A172 (cell line): ENCODE results near the gene KIAA1671. TPM values are rescaled to one million over a fixed set of nuclear protein-coding genes. Genes with fewer than 3 reads are reported as not detected.
"Not testable (repeated sequence)": the region's sequence is repeated elsewhere in the genome, so short reads cannot be mapped to it uniquely, and the experiment has no call there.

ENCODE experiments used
- DNase-seq: peaks from one replicate; pipeline ENCODE4 v3.0.0-alpha.2; 2015; ENCODE audit warnings: low spot score
- total RNA-seq: library from RNA; depleted of rRNA; stranded (reverse); fragments of >200 nt; shearing (Covaris generic); gene quantifications from 2 replicates; pipeline ENCODE4 v1.2.3, GENCODE V29; 2014; rRNA removed

Gene KIAA1671
- total RNA-seq, 1 experiment from 2014 or later: 6.1 TPM

DNA sequence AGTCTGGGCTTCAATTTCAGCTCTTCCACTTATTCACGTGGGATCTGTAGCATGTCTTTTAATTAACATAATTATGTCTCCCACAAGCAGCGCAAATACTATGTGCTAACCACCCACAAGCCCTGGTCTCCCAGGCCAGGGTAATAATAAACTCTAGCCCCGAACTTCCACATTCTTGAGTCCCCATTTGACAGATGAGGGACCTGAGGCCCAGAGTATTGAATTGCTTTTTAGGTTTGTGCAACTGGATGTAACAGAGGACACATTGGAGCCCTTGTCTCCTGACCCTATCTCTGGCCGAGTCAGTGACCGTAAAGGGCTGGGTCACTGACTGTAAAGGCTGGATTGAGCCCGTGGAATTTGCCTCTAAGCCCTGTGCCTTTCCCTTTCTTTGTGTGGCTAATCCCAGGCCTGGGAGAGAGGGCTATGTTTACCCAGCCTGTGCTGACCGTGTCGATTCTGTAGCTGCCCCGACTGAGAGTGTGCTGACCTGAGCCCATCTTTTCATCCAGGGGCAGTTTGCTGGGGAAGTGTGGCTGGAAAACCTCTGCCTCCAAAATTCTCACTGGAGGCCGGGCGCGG lies 270.8 kb downstream of the KIAA1671 start:
- DNase-seq: no peak

DNA sequence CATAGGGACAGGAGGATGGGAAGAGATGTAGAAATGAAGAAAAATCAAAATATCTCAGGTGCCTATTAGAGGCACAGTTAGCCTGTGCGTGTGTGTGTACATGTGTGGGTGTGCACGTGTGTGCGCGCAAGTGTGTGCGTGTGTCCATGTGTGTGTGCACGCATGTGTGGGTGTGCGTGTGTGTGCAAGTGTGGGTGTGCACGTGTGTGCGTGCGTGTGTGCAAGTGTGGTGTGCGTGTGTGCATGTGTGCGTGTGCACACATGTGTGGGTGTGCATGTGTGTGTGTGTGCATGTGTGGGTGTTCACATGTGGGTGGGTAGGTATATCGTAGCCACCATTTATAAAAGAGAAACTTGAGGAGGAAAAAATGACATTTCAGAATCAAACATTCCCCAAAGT lies 276.3 kb downstream of the KIAA1671 start:
- no peak for DNase-seq

DNA sequence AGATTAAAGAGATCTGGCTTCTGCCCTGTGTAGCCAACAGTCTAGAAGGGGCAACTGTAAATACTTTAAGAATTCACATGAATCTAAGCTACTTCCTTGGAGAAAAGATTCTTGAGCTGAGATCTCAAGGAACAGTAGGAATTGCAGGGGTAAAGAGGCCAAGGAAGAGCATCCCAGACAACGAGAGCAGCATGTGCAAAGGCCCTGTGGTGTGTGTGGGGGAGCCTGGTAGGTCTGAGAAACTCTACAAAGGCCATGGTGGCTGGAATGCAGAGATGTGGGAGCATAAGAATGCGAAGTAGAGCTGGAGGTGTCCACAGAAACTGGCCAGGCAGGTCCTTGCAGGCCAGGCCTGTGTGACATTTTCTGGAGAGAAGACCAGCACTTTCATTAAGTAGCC lies 278.2 kb downstream of the KIAA1671 start:
- DNase-seq: not testable (repeated sequence)

DNA sequence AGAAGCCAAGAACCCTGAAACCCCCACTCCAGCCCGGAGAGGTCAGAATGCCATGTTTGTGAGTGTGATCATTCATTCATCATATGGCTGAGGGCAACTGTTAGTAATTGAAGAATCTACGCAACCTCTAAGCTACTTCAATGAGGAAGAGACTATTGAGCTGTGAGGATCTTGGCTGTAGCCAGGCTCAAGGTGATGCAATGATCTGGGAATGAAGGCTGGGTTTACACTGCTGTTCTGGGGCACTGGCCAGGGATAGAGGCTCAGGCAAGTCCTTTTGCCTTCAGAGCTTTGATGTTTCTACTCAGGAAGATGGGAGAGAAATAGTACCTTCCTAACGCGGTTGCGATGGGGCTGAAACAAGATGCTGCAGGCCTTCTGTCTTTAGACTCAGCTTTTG lies 279.8 kb downstream of the KIAA1671 start:
- no peak for DNase-seq

DNA sequence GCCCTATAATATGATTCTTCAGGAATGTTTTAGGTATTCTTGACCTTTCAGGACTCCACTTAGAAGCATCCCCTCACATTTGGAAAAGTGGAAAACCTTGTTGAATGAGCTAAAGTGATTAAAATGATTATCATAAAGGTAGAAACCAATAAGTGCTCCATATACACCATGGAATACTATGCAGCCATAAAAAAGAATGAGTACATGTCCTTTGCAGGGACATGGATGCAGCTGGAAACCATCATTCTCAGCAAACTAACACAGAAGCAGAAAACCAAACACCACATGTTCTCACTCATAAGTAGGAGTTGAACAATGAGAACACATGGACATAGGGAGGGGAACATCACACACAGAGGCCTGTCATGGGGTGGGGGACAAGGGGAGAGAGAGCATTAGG lies 281.2 kb downstream of the KIAA1671 start:
- DNase-seq: not testable (repeated sequence)

DNA sequence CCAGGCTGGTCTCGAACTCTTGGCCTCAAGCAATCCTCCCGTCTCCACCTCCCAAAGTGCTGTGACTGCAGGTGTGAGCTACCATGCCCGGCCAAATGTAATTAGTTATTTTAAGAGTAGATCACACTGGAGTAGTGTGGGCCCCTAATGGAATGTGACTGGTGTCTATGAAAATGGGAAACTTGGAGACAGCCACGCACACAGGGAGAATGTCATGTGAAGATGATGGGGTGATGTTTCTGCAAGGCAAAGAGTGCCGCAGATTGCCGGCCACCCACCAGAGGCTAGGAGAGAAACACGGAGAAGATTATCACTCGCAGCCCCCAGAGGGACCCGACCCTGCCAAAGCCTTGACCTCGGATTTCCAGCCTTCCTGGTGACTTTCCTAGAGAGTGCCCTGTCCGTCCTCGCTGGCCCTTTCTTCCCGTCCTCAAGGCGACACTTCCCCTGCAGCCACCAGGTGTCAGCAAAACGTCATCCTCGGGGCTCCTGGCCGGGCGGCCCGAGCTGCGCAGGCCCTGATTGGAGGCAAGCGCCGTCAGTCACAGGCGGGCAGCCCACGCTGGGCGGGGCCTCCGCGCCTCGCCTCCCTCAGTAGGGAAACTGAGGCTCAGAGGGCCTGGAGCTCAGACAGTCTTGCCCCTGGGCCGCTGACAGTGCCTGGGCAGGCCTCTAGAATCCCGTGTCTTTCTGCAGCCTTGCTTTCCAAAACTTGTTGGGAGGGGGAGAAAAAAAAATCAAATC lies 283.2 kb downstream of the KIAA1671 start:
- peak; percentile 47 for DNase-seq

DNA sequence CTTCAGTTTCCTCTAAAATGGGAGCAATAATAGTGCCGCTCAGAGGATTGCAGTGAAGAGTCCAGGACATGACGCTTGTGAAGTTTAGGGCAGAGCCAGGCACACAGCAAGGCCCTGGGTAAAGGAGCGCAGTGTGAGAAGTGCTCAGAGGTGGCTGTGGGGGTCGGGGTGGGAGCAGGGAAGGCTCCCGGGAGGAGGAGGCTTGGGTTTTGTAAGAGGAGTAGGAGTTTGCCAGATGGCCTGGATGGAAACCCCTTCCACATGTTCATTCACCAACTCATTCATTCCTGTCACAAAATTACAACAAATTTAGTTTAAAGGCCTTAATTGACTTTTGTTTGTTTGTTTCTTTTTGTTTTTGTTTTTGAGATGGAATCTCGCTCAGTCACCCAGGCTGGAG lies 283.9 kb downstream of the KIAA1671 start:
- no peak for DNase-seq

DNA sequence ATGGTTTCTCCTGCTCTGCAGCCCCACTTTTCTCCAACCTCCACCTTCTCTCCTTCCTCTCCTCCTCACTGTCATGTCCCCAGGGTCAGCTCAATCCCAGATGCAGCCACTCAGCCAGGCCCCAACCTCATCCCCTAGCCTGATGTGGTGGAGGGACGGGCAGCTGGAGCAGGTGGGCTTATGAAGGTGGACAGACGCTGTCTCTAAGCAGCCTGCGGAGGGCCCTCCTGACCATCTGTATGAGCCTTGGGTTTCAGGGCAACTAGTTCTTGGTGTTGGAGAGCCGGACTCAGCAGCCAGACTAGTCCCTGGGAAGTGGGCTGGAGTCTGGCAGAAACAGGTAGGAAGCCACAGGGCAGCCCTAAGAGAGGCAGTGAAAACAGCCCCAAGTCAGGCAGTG lies 285.0 kb downstream of the KIAA1671 start:
- DNase-seq: no peak

DNA sequence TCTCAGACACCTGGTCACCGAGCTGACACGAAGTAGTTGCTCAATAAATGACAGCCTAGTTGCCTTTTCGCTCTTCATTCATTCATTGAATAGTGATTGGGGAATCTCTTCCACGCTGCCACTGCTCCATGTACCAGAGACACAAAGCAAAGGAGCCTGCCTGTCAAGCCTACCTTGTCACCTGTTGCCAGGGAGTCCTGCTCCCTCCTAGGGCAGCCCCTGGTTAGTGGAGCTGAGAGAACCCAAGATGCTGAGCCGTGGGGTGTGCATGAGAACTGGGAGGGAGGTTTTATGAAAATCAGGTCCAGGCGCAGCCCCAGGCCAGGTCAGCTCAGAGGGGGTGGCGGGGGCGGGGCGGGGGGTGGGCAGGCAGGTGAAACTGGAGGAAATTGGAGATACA lies 285.5 kb downstream of the KIAA1671 start:
- not testable (repeated sequence) for DNase-seq

Other genes with a start within 250 kb of the KIAA1671 start
- gene PIWIL3, start 178.0 kb upstream of the KIAA1671 start, total RNA-seq: not detected in 2 replicates
- gene SGSM1, start 146.5 kb upstream of the KIAA1671 start, total RNA-seq: not detected in 2 replicates
- not detected in 2 replicates for gene LHFPL7, start 6.0 kb upstream of the KIAA1671 start, total RNA-seq
- gene CRYBB3, start 247.1 kb downstream of the KIAA1671 start, total RNA-seq: not detected in 2 replicates